HepG2 (cell line): Measurements from ENCODE around the gene TASOR. TPM values are rescaled to one million over a fixed set of nuclear protein-coding genes. Genes with fewer than 3 reads are reported as not detected.

Source experiments
- ATF7-NPFF ChIP-seq: sonication (generic); formaldehyde crosslinking; IDR thresholded peaks from 2 replicates; pipeline ENCODE4 v1.8.1; 2023; ENCODE audit warnings: mild to moderate bottlenecking, low read depth, missing genetic modification reagents, moderate library complexity
- JUN ChIP-seq: sonication (generic); formaldehyde crosslinking; IDR thresholded peaks from 2 replicates; pipeline ENCODE4 v1.4.0; 2020; ENCODE audit warnings: mild to moderate bottlenecking, missing genetic modification reagents
- KLF12 ChIP-seq: sonication (generic); formaldehyde crosslinking; IDR thresholded peaks from 2 replicates; pipeline ENCODE4 v1.4.0; 2020; ENCODE audit warnings: missing genetic modification reagents, borderline replicate concordance
- NFYB ChIP-seq: sonication (generic); formaldehyde crosslinking; IDR thresholded peaks from 2 replicates; pipeline ENCODE4 v1.4.0; 2020; ENCODE audit warnings: missing genetic modification reagents
- PPARG ChIP-seq: conservative IDR thresholded peaks from 2 replicates; pipeline ENCODE4 v1.6.1; 2016; ENCODE audit warnings: missing biosample characterization, missing genetic modification reagents
- RAD51 ChIP-seq: fragments of 450-650 bp; IDR thresholded peaks from 2 replicates; pipeline ENCODE4 v1.6.1; 2016; ENCODE audit warnings: borderline replicate concordance
- SIX1 ChIP-seq: sonication (generic); formaldehyde crosslinking; IDR thresholded peaks from 2 replicates; pipeline ENCODE4 v1.4.0; 2020; ENCODE audit warnings: missing genetic modification reagents, borderline replicate concordance
- SMC3 ChIP-seq: IDR thresholded peaks from 2 replicates; pipeline ENCODE4 v1.6.1; 2011; ENCODE audit warnings: low read length, improper control_type of control experiment
- ZNF589 ChIP-seq: sonication (generic); formaldehyde crosslinking; conservative IDR thresholded peaks from 2 replicates; pipeline ENCODE4 v1.8.0; 2022; ENCODE audit warnings: mild to moderate bottlenecking, moderate library complexity, missing genetic modification reagents
- ZNF605 ChIP-seq: sonication (generic); formaldehyde crosslinking; IDR thresholded peaks from 2 replicates; pipeline ENCODE4 v1.8.0; 2022; ENCODE audit warnings: mild to moderate bottlenecking, missing genetic modification reagents
- ZNF788 ChIP-seq: sonication (generic); formaldehyde crosslinking; IDR thresholded peaks from 2 replicates; pipeline ENCODE4 v1.5.0; 2020; ENCODE audit warnings: mild to moderate bottlenecking, missing genetic modification reagents, borderline replicate concordance
- polyA plus RNA-seq, 8 experiments: library from polyadenylated mRNA; depleted of rRNA in 3 of 8; stranded (reverse) in 7 of 8; unstranded in 1 of 8; fragments of >200 nt; fragmentation: Illumina TruSeq in 4 of 8; extraction: Trizol in 4 of 8; gene quantifications; 2 replicates each; pipeline versions ENCODE4 v1.2.1 to v1.2.3, GENCODE V29; 2011 to 2016; ENCODE audit warnings: low read depth in 4 of 8, missing spikeins in 1 of 8, mixed read lengths in 1 of 8; ENCODE audit not compliant: insufficient read depth in 1 of 8
- total RNA-seq, 5 experiments: library from RNA; depleted of rRNA; stranded (reverse); fragments of >200 nt; fragmentation: Illumina TruSeq; extraction: Trizol; gene quantifications; 2 replicates each; pipeline ENCODE4 v1.2.3, GENCODE V29; 2016; ENCODE audit warnings: low read depth in 1 of 5
- TF ChIP-seq, protein P1 (sequence below), 2 experiments: fragments of 450-650 bp in 1 of 2; sonication (generic) in 1 of 2; formaldehyde crosslinking; IDR thresholded peaks; 2 replicates each; pipeline versions ENCODE4 v1.5.0 to v1.8.0; 2020 to 2022; ENCODE audit warnings: mild to moderate bottlenecking in 1 of 2, missing genetic modification reagents in 1 of 2
- TF ChIP-seq, protein P2 (sequence below): sonication (generic); formaldehyde crosslinking; IDR thresholded peaks from 2 replicates; pipeline ENCODE4 v1.8.1; 2022; ENCODE audit warnings: mild to moderate bottlenecking, missing genetic modification reagents
- TF ChIP-seq, protein P3 (sequence below): sonication (generic); formaldehyde crosslinking; IDR thresholded peaks from 2 replicates; pipeline ENCODE4 v1.4.0; 2020; ENCODE audit warnings: missing genetic modification reagents
- TF ChIP-seq, protein P4 (sequence below): sonication (generic); formaldehyde crosslinking; IDR thresholded peaks from 2 replicates; pipeline ENCODE4 v1.5.1; 2020; ENCODE audit warnings: missing genetic modification reagents, mild to moderate bottlenecking, borderline replicate concordance
- TF ChIP-seq, protein P5 (sequence below): sonication (generic); formaldehyde crosslinking; IDR thresholded peaks from 2 replicates; pipeline ENCODE4 v1.4.0; 2020; ENCODE audit warnings: missing genetic modification reagents; ENCODE audit errors: not compliant biosample characterization
- TF ChIP-seq, protein P6 (sequence below), 2 experiments: sonication (generic) in 1 of 2; formaldehyde crosslinking in 1 of 2; IDR thresholded peaks; 2 replicates each; pipeline versions ENCODE4 v1.5.1 to v1.6.1; 2011 to 2020; ENCODE audit warnings: borderline replicate concordance in 1 of 2, low read depth in 1 of 2, low read length in 1 of 2, mild to moderate bottlenecking in 1 of 2, missing genetic modification reagents in 1 of 2, moderate library complexity in 1 of 2
- TF ChIP-seq, protein P7 (sequence below): sonication (generic); formaldehyde crosslinking; IDR thresholded peaks from 2 replicates; pipeline ENCODE4 v1.4.0; 2020; ENCODE audit warnings: missing genetic modification reagents

TASOR gene
- total and polyA plus RNA-seq, 2 of the 13 experiments (the other 11 are each of a cell fraction or from before 2014, with no cell fraction given), result 20.1 to 32.5 TPM

DNA sequence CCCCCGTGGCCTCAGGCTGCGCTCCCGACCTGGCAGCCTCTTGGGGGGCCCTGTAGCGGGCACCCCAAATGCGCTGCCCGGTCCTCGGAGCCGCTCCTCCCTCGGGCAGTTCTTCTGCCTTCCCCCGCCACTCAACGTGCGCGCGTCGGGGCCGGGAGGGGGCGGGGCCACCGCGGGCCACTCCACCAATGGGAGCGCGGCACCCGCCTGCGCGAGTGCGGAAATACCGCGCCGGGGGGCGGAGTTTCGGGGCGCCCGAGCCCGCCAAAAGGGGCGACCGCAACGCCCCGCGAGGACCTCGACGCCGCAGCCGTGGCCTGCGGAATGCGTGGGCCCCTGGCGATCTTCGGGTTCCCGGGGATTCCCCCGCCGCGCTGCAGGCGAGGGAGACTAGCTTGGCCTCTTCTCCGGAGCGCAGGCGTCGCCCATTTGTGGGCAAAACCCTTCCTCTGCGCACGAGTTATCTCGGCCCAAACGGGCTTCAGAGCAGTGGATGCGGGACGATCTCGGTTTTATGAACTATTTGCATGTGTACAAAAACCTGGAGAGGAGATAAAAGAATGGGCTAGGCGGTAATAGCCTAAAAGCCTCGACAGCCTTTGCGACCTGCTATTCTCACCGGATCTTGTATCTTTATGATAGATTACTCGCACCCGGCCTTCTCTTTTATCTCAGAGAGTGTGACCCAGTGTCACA is at the start of gene TASOR (continued):
- TF ChIP-seq, protein P1, sequence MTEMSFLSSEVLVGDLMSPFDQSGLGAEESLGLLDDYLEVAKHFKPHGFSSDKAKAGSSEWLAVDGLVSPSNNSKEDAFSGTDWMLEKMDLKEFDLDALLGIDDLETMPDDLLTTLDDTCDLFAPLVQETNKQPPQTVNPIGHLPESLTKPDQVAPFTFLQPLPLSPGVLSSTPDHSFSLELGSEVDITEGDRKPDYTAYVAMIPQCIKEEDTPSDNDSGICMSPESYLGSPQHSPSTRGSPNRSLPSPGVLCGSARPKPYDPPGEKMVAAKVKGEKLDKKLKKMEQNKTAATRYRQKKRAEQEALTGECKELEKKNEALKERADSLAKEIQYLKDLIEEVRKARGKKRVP (CRISPR knock-in tag; IDR thresholded peaks at IDR 0.05), result 0 out of 4 replicates have a peak, but pooled peaks of 1 of the 2 experiments have one; percentile 31
- TF ChIP-seq NFYB (peak; percentile 74), RAD51 (no peak), JUN (CRISPR knock-in tag) (no peak), SIX1 (no peak), ATF7-NPFF (CRISPR knock-in tag) (peak; percentile 98), ZNF788 (CRISPR knock-in tag) (0 out of 2 replicates have a peak, but pooled peaks have one; percentile 37), ZNF605 (CRISPR knock-in tag) (peak; percentile 19; the same call in 1 of the 2 replicates), ZNF589 (CRISPR knock-in tag) (no peak), SMC3 (no peak), KLF12 (CRISPR knock-in tag) (peak; percentile 86; the same call in 1 of the 2 replicates), PPARG (CRISPR knock-in tag) (peak; percentile 66)
- TF ChIP-seq, protein P2, sequence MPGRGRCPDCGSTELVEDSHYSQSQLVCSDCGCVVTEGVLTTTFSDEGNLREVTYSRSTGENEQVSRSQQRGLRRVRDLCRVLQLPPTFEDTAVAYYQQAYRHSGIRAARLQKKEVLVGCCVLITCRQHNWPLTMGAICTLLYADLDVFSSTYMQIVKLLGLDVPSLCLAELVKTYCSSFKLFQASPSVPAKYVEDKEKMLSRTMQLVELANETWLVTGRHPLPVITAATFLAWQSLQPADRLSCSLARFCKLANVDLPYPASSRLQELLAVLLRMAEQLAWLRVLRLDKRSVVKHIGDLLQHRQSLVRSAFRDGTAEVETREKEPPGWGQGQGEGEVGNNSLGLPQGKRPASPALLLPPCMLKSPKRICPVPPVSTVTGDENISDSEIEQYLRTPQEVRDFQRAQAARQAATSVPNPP (CRISPR knock-in tag), result peak; percentile 96
- TF ChIP-seq, protein P3, sequence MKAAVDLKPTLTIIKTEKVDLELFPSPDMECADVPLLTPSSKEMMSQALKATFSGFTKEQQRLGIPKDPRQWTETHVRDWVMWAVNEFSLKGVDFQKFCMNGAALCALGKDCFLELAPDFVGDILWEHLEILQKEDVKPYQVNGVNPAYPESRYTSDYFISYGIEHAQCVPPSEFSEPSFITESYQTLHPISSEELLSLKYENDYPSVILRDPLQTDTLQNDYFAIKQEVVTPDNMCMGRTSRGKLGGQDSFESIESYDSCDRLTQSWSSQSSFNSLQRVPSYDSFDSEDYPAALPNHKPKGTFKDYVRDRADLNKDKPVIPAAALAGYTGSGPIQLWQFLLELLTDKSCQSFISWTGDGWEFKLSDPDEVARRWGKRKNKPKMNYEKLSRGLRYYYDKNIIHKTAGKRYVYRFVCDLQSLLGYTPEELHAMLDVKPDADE (CRISPR knock-in tag), result peak; percentile 93
- TF ChIP-seq, protein P4, sequence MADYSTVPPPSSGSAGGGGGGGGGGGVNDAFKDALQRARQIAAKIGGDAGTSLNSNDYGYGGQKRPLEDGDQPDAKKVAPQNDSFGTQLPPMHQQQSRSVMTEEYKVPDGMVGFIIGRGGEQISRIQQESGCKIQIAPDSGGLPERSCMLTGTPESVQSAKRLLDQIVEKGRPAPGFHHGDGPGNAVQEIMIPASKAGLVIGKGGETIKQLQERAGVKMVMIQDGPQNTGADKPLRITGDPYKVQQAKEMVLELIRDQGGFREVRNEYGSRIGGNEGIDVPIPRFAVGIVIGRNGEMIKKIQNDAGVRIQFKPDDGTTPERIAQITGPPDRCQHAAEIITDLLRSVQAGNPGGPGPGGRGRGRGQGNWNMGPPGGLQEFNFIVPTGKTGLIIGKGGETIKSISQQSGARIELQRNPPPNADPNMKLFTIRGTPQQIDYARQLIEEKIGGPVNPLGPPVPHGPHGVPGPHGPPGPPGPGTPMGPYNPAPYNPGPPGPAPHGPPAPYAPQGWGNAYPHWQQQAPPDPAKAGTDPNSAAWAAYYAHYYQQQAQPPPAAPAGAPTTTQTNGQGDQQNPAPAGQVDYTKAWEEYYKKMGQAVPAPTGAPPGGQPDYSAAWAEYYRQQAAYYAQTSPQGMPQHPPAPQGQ, result no peak
- TF ChIP-seq, protein P5, sequence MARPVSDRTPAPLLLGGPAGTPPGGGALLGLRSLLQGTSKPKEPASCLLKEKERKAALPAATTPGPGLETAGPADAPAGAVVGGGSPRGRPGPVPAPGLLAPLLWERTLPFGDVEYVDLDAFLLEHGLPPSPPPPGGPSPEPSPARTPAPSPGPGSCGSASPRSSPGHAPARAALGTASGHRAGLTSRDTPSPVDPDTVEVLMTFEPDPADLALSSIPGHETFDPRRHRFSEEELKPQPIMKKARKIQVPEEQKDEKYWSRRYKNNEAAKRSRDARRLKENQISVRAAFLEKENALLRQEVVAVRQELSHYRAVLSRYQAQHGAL (CRISPR knock-in tag), result no peak
- TF ChIP-seq, protein P6, sequence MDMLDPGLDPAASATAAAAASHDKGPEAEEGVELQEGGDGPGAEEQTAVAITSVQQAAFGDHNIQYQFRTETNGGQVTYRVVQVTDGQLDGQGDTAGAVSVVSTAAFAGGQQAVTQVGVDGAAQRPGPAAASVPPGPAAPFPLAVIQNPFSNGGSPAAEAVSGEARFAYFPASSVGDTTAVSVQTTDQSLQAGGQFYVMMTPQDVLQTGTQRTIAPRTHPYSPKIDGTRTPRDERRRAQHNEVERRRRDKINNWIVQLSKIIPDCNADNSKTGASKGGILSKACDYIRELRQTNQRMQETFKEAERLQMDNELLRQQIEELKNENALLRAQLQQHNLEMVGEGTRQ (IDR thresholded peaks at IDR 0.05; ENCODE audit: low read depth, low read length), result no peak
- TF ChIP-seq, protein P6 (CRISPR knock-in tag; IDR thresholded peaks at IDR 0.05; ENCODE audit: borderline replicate concordance), result no peak
- TF ChIP-seq, protein P7, sequence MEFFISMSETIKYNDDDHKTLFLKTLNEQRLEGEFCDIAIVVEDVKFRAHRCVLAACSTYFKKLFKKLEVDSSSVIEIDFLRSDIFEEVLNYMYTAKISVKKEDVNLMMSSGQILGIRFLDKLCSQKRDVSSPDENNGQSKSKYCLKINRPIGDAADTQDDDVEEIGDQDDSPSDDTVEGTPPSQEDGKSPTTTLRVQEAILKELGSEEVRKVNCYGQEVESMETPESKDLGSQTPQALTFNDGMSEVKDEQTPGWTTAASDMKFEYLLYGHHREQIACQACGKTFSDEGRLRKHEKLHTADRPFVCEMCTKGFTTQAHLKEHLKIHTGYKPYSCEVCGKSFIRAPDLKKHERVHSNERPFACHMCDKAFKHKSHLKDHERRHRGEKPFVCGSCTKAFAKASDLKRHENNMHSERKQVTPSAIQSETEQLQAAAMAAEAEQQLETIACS (CRISPR knock-in tag), result peak; percentile 63; the same call in 1 of the 2 replicates
